Measurements from ENCODE around the gene VAV1. TPM values are rescaled to one million over a fixed set of nuclear protein-coding genes. Genes with fewer than 3 reads are reported as not detected.

Gene VAV1
- total and polyA plus RNA-seq, 2 of the 13 experiments (the other 11 are each of a cell fraction or from before 2014, with no cell fraction given), result not detected

GRCh38 chr19:6734096-6734696 lies 38.3 kb upstream of the VAV1 start (continued):
- TF ChIP-seq, protein P1, sequence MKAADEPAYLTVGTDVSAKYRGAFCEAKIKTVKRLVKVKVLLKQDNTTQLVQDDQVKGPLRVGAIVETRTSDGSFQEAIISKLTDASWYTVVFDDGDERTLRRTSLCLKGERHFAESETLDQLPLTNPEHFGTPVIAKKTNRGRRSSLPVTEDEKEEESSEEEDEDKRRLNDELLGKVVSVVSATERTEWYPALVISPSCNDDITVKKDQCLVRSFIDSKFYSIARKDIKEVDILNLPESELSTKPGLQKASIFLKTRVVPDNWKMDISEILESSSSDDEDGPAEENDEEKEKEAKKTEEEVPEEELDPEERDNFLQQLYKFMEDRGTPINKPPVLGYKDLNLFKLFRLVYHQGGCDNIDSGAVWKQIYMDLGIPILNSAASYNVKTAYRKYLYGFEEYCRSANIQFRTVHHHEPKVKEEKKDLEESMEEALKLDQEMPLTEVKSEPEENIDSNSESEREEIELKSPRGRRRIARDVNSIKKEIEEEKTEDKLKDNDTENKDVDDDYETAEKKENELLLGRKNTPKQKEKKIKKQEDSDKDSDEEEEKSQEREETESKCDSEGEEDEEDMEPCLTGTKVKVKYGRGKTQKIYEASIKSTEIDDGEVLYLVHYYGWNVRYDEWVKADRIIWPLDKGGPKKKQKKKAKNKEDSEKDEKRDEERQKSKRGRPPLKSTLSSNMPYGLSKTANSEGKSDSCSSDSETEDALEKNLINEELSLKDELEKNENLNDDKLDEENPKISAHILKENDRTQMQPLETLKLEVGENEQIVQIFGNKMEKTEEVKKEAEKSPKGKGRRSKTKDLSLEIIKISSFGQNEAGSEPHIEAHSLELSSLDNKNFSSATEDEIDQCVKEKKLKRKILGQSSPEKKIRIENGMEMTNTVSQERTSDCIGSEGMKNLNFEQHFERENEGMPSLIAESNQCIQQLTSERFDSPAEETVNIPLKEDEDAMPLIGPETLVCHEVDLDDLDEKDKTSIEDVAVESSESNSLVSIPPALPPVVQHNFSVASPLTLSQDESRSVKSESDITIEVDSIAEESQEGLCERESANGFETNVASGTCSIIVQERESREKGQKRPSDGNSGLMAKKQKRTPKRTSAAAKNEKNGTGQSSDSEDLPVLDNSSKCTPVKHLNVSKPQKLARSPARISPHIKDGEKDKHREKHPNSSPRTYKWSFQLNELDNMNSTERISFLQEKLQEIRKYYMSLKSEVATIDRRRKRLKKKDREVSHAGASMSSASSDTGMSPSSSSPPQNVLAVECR (CRISPR knock-in tag; IDR thresholded peaks at IDR 0.05; ENCODE audit: borderline replicate concordance), result peak; percentile 54; the same call in 1 of the 2 replicates
- TF ChIP-seq, protein P2, sequence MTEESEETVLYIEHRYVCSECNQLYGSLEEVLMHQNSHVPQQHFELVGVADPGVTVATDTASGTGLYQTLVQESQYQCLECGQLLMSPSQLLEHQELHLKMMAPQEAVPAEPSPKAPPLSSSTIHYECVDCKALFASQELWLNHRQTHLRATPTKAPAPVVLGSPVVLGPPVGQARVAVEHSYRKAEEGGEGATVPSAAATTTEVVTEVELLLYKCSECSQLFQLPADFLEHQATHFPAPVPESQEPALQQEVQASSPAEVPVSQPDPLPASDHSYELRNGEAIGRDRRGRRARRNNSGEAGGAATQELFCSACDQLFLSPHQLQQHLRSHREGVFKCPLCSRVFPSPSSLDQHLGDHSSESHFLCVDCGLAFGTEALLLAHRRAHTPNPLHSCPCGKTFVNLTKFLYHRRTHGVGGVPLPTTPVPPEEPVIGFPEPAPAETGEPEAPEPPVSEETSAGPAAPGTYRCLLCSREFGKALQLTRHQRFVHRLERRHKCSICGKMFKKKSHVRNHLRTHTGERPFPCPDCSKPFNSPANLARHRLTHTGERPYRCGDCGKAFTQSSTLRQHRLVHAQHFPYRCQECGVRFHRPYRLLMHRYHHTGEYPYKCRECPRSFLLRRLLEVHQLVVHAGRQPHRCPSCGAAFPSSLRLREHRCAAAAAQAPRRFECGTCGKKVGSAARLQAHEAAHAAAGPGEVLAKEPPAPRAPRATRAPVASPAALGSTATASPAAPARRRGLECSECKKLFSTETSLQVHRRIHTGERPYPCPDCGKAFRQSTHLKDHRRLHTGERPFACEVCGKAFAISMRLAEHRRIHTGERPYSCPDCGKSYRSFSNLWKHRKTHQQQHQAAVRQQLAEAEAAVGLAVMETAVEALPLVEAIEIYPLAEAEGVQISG (CRISPR knock-in tag; IDR thresholded peaks at IDR 0.05), result no peak
- TF ChIP-seq, protein P3, sequence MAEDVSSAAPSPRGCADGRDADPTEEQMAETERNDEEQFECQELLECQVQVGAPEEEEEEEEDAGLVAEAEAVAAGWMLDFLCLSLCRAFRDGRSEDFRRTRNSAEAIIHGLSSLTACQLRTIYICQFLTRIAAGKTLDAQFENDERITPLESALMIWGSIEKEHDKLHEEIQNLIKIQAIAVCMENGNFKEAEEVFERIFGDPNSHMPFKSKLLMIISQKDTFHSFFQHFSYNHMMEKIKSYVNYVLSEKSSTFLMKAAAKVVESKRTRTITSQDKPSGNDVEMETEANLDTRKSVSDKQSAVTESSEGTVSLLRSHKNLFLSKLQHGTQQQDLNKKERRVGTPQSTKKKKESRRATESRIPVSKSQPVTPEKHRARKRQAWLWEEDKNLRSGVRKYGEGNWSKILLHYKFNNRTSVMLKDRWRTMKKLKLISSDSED (CRISPR knock-in tag; IDR thresholded peaks at IDR 0.05), result no peak
- TF ChIP-seq PATZ1 (CRISPR knock-in tag; IDR thresholded peaks at IDR 0.05) (peak; percentile 85; the same call in 1 of the 2 replicates), SP5 (CRISPR knock-in tag; IDR thresholded peaks at IDR 0.05; ENCODE audit: borderline replicate concordance, low read depth) (peak; percentile 51), ELF4 (CRISPR knock-in tag; IDR thresholded peaks at IDR 0.05; ENCODE audit: borderline replicate concordance) (no peak), GABPB1 (CRISPR knock-in tag; IDR thresholded peaks at IDR 0.05) (peak; percentile 77), KDM2A (CRISPR knock-in tag; IDR thresholded peaks at IDR 0.05; ENCODE audit: borderline replicate concordance, low read depth) (peak; percentile 58; the same call in 1 of the 2 replicates)
